Fibroblast of skin of right quadriceps (primary cell): ENCODE results near the gene TPK1.
"Not testable (repeated sequence)": the region's sequence is repeated elsewhere in the genome, so short reads cannot be mapped to it uniquely, and the experiment has no call there.

ENCODE experiments used
- DNase-seq: peaks from one replicate; pipeline ENCODE4 v3.0.0-alpha.2; 2013

Gene TPK1

DNA sequence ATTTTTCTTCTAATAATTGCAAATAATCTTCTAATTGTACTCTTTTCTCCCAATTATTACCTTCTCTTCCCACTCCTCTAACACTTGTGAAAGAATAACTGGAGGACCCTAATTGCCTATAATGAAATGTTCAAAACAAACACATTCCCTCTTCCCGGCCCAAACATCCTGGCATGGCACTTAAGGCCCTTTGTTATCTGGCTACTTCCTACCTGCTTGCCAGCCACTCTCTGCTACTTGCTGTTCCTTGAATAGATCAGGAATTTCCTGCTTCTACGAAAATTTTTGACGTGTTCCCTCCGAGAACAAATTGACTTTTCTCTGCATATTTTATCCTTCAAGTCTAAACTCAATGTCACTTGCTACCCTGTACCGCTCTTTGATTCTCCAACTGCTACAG, 376.2 kb downstream of the TPK1 start:
- DNase-seq, result no peak

- DNase-seq, result no peak
These were observed 380.8 kb downstream of the TPK1 start for GRCh38 chr7:144455040-144455404.

GRCh38 chr7:144454256-144455039, 381.4 kb downstream of the TPK1 start:
- DNase-seq, result no peak

DNA sequence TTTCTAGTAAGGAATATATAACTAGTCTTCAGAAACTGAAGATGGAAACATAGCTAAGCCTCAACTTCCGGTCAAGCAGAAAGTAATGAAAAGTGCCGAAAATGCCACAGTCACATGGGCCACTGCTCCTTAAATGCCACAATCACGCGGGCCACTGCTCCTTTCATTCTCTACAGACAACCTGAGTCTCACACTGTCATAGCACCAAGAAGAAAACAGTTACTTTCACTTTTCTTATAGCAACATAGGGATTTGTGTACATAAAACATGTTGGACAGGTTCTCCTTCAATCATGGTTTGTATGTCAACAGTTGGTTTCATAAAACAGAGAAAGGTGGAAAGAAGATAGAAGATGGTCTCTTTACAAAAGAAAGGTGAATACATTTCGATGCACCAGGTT, 383.8 kb downstream of the TPK1 start:
- no peak for DNase-seq

DNA sequence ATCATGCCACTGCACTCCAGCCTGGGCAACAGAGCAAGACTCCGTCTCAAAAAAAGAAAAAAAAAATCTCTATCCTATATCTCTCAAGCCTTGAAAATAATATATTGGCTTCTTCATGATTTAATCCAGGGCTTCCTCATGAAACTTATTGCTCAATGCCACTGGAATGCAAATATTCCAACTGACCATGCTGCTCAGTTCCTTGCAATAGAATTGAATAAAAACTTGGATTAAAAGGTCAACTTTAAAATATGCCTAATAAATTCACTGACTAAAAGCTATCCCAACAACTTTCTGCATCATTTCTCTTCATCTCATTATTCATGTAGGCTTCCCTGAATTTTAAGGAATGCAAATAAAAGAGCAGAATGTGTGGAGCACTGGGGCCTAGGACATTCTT, 390.3 kb downstream of the TPK1 start:
- DNase-seq, result no peak

GRCh38 chr7:144439717-144440205, 396.1 kb downstream of the TPK1 start:
- DNase-seq, result no peak

DNA sequence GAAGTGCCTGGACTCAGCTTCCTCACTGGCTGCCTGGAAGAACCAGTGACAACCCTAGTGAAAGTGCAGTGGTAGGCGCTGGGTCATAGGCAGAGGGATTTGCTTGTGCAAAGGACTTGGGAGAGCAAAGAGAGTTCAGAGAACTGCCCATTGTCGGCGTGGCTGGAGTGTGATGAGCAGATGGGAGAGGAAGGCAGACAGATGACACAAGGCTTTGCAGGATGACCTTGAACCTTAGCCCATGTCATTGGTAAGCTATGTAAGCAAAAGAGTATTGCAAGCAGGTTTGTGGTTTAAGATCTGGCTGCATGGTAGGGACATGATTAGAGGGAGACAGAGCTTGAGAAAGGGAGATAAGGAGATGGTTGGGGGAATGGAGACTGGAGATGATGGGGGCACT, 397.1 kb downstream of the TPK1 start:
- DNase-seq, result no peak

DNA sequence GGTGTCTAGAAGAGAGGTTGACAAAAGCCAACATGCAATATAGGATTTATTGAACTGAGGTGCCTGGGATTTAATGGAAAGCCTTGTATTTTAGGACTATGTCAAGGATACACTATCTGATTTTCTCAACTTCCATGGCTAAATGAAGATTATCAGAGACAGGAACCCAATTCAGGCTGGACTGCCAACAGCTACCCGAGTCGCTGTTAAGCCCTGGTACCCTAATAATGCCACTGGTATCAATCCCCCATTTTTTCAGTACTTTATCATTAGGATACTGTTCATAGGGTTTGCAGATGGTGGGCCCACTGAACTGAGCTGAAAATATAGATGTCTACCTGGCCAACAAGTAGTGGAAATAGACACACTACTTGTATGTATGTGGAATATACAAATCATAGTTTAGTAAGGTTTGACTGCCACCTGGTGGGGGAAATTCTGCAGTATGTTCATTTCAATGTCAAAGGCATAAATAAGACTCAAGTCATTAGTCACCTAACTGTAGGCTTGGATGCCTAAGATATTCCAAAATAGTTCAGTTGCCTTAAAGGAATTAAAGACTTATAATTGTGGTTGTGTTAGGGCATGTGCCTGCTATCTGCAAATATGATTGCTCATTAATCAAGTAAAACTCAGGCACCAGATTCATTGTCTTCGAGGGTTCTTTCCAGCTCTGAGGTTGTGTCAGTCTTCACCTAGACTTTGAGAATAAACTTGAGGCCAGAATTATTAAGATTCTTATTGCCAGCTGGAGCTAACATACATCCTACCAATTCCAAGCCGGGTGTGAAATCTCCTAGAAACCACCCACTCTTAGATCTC, 398.3 kb downstream of the TPK1 start:
- DNase-seq, result peak; percentile 54

DNA sequence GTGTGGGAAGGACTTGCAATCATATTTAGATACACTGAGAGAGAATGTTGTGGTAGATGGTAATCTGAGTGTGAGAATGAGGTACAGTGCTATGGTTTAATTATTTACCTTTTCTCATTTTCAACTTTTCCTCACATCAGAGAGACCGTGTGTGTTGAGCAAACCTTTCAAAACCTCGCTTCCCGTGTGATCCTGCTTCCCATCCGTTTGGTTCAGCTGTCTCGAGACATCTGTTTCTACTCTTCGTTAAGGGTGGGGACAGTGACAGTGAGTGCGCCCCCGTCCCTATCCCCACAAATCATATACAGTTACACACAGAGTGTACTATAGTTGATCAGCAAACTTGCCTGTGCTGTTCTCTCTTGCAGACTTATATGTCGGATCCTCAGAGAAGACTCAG, 399.4 kb downstream of the TPK1 start:
- no peak for DNase-seq

- no peak for DNase-seq
These were observed 407.4 kb downstream of the TPK1 start for GRCh38 chr7:144428431-144428830.

DNA sequence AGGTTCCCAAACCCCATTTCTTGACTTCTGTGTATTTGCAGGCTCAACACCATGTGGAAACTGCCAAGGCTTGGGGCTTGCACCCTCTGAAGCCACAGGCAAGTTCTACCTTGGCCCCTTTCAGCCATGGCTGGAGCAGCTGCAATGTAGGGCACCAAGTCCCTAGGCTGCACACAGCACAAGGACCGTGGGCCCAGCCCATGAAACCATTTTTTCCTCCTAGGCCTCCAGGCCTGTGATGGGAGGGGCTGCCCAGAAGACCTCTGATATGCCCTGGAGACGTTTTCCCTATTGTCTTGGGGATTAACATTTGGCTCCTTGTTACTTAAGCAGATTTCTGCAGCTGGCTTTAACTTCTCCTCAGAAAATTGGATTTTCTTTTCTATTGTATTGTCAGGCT, 408.3 kb downstream of the TPK1 start:
- not testable (repeated sequence) for DNase-seq

GRCh38 chr7:144418931-144419330, 416.9 kb downstream of the TPK1 start:
- DNase-seq, result not testable (repeated sequence)

DNA sequence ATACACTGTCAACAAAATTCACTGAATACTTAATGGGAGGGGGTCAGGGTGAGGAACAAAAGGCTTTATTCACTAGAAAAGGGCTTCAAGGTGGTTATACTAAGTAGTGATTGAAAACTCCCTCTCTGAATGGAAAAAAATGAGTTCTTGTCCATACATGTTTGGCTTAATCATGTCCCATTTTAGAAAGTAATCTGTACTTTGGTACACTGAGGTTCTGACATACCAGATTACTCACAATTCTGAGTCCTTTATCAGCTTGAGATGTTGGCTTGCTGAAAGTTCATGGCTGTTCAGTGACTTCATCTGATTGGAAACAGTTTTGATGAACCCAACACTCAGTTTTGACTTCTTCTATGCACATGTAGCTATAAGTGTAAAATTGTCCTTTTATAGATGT, 419.5 kb downstream of the TPK1 start:
- DNase-seq, result no peak

DNA sequence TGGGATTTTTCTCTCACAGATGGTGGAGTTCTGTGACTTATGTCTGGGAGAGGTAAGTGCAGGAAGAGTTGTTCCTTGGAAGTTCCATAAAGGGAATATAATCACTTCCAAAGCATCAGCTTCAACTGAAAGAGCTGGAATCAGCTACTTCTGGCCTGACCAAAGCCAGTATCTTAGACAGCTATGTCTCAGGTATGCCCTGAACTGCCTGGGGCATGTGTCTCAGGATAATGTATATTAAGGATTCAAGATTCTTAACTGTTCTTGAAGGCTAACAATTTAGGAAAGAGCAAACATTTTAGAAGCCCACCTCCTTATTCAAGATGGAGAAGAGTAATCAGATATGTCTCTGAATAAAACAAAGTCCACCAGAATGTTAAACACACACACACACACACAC, 420.0 kb downstream of the TPK1 start:
- no peak for DNase-seq

DNA sequence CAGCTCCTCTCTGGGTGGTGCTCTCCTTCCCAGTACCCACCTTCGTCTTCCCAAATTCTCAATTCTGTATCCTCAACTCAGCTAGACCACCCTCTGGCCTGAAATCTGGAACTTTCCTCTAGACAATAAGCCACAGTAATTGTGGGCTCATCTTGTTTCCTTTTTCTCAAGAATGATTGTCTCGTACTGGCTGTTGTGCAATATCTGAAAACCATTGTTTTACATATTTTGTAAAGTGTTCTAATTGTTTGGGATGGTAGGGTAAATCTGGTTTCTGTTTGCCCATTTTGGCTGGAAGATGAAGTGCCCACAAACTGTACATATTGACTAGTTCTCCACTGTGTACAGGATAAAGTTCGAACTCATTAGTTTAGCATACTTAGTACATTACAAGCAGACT, 421.0 kb downstream of the TPK1 start:
- DNase-seq, result no peak

- DNase-seq, result no peak
These were observed 425.4 kb downstream of the TPK1 start for GRCh38 chr7:144410441-144410840.

- peak; percentile 24 for DNase-seq
These were observed 427.7 kb downstream of the TPK1 start for GRCh38 chr7:144408121-144408520.

DNA sequence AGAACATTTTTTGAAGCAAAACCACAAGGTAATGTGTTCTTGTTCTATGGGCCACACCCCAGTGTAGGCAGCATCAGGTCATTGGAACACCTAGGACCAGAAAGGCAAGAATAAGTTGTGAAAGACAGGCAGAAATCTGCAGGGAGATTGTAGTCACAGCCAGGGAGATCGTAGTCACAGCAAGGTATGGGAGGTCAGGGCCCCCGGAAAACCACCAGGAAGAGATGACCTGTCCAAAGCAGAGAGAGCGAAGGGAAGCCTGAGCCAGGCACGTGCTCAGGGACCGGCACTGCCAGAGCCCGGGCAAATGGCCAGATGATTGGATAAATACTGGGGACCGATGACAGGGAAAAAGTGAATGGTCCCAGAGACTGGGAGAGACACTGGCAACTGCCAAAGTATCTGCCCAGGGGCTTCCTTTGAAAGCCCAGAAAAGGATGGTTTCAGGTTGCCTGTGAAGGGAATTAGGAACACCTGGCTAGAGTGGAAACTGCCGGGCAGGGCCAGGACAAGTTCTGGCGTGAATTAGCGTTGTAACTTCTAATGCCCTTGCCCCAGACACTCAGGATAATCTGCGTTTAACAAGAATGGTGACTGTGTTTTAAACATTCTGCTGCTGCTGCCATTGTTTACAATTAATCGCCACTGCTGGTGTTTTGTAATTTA, 428.5 kb downstream of the TPK1 start:
- no peak for DNase-seq

- DNase-seq, result no peak
These were observed 430.9 kb downstream of the TPK1 start for GRCh38 chr7:144404946-144405345.

DNA sequence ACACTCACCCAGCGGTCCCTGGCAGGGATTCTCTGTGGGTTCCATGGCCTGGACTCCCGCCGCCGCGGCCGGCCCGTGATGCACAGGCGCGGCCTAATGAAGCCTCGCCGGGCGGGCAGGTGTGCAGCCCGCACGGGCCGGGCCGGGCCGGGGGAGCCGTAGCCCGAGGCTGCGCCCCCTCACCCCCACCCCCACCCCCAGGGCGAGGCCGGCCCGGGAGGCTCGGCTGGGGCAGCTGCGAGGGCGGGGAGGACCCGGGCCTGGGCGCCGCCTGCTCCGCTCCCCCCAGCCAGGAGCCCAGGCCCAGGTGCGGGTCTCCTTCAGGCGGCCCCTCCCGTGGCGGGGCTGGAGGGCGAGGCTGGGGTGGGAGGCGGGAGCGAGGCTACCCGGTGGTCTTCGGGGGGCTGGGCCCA, 432.2 kb downstream of the TPK1 start, which contains the start of gene NOBOX:
TSS of gene NOBOX (minus strand) at position 45 of the 413 bp plus-strand sequence.
- no peak for DNase-seq

DNA sequence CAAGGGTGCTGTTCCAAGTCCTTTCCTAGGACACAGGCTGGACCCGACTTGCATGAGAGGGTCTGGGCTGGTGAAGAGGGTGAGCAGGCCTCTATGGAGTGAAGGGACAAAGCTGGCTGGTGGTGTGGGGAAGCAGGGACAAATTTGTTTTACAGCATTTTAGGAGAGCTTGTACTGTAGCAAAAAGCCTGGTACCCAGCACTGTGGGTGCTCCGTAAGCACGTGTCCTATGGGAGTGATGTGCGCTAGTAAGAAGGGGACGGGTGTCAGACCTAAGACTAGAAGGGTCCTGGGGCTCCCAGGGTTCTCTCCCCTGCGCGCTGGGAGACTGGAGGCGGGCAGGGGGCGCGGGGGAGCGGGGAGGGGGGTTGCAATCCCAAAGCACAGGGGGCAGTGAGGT, 432.8 kb downstream of the TPK1 start:
- DNase-seq, result no peak
